Activated effector memory CD4-positive, alpha-beta T cell treated with Interleukin-2 at 50 U/mL for 16 hours (primary cell): Measurements from ENCODE around the gene IL18.
"Not testable (repeated sequence)": the region's sequence is repeated elsewhere in the genome, so short reads cannot be mapped to it uniquely, and the experiment has no call there.

Experiments used
- DNase-seq: peaks from one replicate; pipeline ENCODE4 v3.0.0-alpha.2; 2020

Gene IL18

DNA sequence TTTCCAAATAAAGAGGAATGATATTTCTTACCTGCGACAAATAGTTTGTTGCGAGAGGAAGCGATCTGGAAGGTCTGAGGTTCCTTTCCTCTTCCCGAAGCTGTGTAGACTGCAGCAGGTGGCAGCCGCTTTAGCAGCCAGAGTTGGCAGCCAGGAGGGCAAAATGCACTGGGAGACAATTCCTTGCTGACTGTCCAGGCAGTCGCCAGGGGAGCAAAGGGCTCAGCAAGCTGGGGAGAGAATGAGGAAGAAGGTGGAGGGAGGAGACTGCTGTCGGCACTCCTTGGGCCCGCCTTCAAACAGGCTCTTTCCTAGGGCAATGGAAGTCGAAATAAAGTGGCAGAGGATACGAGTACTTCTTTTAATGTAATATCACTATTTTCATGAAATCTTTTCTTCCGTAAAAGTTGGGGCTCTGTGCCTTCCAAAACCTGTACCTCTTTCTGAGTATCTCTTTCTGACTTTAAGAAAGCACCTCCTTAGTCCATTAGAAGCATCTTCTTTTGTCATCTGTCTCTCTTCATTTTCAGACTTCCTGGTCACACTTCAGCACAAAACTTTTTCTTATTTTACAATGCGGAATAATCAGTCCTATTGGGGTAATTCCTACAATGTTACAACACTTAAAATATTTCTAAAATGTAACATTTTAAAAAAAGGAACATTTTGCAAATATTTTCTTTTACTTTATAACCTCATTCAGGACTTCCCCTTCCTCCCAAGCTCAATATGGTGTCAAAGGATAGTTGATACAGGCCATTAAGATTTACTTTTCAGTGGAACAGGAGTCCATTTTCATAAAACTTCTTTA lies at the start of gene IL18:
Gene IL18 (minus strand): TSS at position 220 of the 811 bp plus-strand sequence. CDS start 9,041 bp downstream, outside the sequence.
- DNase-seq = no peak

DNA sequence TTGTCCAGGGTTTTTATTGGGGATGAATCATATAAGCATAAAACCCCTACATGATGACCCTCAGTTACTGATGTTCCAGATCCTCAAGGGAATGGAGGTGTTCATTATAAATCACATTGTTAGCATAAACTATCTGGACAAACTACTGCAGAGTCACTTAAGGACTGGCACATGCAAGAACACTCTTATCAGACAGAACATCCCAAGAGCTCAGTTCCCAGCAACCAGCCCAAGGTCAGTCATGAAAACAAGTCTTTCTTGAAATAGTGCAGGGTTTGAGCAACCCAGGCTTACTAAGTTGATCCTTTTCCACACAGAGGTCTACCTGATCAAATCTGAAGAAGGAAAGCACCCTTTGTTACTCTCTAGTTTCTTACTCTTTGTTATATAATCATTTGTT lies 48.8 kb upstream of the IL18 start:
- DNase-seq = no peak

DNA sequence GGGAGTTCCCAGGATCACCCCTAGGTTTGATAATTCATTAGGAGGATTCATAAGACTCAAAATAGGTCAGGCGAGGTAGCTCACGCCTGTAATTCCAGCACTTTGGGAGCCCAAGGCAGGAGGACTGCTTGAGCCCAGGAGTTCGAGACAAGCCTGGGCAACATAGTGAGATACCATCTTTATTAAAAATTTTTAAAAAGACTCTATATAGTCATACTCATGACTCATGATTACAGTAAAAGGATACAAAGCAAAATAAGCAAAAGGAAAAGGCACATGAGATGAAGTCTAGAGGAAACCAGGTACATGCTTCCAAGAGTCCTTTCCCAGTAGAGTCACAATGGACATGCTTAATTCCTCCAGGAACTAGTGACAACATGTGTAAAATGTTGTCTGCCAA lies 48.4 kb upstream of the IL18 start:
- no peak for DNase-seq

DNA sequence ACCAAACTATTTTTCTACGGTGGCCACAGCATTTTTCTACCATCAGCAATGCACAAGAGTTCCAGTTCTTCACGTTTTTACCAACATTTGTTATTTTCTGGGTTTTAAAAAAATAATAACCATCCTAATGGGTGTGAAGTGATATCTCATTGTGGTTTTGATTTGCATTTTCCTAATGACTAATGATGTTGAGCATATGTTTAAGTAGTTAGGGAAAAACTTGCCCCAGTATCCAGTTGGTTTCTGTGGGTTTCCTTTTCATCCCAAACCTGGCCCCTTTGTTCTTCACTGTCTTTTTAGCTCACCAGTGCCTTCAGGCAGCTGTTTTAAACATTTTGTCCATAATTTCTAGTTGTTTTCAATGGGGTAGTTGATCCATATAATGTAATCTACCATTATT lies 47.6 kb upstream of the IL18 start:
- DNase-seq = no peak

DNA sequence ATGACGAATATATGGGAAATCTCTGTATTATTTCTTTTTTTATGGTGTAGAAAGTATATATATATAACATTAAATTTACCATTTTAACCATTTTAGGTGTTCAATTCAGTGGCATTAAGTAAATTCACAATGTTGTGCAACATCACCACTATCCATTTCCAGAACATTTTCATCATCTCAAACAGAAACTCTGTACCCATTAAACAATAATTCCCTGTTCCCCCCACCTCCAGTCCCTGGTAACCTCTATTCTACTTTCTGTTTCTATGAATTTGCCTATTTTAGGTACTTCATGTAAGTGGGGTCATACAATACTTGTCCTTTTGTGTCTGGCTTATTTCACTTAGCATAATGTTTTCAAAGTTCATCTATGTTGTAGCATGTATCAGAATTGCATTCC lies 47.0 kb upstream of the IL18 start:
- DNase-seq = no peak

DNA sequence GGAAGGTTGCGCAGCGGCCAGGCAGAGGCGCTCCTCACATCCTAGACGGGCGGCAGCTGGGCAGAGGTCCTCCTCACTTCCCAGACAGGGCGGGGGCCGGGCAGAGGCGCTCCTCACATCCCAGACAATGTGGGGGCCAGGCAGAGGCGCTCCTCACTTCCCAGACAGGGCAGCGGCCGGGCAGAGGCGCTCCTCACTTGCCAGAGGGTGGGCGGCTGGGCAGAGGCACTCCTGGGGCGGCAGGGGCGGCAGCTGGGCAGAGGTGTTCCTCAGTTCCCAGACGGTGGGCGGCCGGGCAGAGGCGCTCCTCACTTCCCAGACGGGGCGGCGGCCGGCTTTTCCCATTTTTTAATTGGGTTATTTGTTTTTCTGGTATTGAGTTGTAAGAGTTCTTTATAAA lies 42.2 kb upstream of the IL18 start:
- no peak for DNase-seq

DNA sequence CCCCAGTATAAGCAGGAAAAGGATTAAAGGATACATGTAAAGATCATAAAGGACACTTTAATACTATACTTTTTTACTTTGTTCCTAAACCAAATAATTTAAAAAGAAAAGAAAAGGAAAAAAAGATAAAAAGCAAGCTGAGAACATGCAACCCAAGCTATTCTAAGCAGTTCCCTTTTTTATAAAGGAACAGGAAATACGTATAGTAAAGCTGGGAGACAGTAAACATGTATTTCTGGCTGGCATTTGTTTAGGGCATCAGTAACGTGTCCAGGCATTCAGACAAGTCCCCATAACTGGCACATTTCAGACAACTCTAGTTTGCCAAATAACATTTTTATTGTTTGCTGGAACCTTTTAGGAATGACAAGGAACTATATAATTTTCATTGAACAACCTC lies 36.4 kb upstream of the IL18 start:
- DNase-seq = no peak

DNA sequence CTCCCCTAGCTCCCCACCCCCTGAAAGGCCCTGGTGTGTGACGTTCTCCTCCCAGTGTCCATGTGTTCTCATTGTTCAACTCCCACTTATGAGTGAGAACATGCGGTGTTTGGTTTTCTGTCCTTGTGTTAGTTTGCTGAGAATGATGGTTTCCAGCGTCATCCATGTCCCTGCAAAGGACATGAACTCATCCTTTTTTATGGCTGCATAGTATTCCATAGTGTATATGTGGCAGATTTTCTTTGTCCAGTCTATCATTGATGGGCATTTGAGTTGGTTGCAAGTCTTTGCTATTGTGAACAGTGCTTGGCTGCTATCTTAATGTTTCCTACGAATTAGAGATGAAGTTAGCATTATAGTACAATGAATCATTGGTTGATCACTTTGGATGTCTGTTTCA lies 35.2 kb upstream of the IL18 start:
- not testable (repeated sequence) for DNase-seq

DNA sequence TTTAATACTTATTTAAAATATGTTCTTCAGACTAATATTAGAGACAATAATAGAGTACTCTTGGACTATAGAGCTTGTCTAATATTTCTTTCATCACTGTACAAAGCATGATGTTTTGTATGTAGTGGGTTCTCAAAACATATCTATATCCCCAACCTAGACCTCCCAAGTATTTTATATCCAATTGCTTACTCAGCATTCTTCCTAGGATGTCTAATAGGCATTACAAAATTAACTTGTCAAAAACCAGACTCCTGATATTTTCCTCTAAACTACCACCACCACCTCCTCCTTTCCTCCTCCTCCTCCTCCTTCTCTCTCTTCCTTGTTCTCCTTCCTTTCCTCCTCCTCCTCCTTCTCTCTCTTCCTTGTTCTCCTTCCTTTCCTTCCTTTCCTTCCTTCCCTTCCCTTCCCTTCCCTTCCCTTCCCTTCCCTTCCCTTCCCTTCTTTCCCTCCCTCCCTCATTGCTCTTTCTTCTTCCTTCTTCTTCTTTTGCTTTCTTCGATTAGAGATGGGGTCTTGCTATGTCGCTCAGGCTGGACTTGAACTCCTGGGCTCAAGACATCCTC lies 32.7 kb upstream of the IL18 start:
- no peak for DNase-seq

DNA sequence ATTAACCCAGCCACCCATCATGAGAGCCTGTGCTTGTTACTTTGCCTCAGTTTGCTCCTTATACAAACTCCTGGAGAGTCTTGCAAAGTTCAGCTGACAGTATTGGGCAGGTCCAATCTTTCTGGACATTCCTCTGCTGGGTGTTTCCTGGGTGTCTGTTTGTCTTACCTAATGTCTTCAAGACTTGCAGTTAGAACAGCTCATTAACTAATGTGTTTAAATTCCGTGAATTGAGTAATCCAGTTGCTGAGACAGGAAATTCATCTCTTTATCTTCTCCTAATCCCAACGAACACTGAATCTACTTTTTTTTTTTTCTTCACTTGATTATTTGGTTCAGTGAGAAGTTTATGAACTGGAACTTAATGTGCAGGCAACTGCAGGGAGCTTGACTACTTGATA lies 32.1 kb upstream of the IL18 start:
- DNase-seq = no peak

DNA sequence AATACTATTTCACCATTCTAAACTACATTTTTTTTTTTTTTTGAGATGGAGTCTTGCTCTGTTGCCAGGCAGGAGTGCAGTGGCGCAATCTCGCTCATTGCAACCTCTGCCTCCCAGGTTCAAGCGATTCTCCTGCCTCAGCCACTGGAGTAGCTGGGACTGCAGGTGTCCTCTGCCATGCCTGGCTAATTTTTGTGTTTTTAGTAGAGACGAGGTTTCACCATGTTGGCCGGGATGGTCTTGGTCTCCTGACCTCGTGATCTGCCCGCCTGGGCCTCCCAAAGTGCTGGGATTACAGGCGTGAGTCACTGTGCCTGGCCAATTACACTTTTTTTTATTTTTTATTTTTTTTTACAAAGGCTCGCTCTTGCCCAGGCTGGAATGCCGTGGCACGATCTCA lies 31.2 kb upstream of the IL18 start:
- not testable (repeated sequence) for DNase-seq

DNA sequence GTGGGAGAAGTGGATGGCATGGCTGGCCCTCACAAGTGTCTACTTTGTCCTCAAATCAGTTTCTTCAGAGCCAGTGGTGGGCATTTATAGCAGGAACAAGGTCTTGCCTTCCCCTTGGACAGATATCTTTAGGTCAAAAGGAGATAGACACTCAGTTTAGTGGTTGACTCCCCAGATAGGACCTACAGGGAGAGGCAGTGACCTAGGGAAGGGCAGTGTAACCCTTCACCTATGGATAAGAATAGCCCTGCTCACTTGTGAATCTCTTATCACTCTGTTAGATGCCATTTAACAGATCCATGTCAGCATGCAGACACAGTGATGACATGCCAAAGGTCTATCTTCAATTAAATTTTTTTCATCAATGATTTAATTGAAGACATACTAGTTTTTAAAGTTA lies 22.4 kb upstream of the IL18 start:
- no peak for DNase-seq

DNA sequence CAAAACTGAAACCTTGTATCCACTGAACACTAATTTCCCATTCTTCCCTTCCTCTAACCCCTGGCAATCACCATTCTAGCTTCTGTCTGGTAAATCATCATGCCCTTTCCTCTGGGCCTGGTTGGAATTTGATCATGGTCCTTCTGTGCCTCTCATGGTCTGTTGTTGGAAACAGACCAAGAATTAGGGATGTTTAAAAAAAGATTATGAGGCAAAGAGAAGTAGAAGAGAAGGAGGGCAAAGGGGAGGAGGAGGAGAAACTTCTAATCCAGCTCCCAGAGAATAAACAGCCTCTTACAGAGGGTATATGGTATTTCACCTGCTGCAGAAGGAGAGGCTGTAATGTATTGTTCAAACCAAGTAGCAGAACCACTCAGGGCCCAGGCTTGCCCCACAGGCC lies 22.0 kb upstream of the IL18 start:
- DNase-seq = no peak

DNA sequence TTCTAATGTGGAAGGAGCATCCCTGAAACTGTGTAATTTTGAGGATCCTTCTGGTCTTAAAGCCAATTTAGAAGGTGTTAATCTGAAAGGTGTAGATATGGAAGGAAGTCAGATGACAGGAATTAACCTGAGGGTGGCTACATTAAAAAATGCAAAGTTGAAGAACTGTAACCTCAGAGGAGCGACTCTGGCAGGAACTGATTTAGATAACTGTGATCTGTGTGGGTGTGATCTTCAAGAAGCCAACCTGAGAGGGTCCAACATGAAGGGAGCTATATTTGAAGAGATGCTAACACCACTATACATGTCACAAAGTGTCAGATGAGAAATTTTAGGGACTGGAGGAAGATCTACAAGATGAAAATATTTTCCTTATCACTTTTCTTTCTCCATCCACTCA lies 19.0 kb upstream of the IL18 start:
- DNase-seq = no peak

DNA sequence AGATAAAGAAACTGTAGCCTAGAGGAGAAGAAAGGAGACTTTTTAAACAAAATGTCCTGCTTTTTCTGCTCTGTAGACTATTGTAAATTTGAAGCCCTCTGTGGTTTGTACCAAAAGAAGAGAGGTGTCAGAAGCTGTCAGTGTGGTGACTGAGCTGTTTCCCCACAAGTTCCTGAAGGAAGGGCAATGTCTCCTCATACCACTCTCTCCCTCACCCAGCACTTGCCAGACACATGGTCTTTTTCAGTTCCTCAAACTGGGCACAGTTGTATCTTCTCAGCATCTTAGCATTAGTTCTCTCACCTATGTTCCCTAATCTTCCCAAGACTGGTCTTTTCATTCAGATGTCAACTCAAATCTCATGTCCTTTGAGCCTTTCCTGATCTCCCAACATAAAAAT lies 15.7 kb upstream of the IL18 start:
- no peak for DNase-seq

DNA sequence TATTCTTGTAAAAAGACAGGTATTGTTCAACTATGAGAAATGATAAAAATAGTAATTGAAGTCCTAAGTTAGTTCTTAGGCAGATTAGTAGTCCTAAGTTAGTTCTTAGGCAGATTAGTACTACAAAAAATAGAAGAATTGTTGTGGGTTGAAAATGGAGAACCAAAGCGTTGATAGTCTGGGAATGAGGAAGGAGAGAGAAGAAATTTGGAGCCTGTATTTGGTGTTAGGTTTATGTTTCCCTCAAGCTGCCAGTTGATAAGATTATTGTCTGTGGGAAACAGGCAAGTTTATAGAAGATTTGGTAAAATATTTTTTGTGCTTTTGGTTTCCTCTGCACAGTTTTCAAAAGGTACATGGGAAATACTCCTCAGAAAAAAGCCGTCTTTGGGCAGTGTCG lies 15.0 kb upstream of the IL18 start:
- no peak for DNase-seq

DNA sequence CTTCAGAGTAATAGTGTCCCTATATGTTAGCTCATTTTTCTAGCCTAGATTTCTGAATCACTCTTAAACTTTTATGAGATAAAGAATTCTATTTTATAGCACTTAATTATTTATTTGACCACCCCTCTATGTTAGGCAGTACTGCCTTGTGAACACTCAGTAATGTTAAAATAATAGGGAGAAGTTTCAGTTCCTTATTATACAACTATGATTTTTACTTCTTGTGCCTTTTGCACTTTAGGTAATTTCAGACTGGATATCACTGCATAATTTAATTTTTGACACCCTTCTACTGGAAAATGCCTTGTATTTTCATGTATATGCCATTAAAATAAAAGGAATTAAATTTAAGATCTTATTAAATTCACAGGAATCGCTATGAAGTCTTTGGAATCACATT lies 14.5 kb upstream of the IL18 start:
- no peak for DNase-seq

DNA sequence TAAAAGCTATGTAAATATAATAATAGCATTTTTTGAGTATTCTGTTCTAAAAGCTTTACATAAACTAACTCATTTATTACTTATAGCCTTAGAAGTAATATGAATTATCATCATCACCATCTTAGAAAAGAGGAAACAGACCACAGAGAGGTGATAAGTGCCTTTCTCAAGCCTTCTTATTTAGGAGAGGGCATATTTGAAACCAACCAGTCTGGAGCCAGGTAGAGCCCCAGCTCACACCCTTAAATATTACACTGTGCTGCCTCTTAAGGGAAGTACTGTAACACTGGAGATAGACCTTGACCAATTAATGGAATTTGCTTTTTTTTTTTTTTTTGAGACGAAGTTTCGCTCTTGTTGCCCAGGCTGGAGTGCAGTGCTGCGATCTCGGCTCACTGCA lies 13.7 kb upstream of the IL18 start:
- DNase-seq = no peak

DNA sequence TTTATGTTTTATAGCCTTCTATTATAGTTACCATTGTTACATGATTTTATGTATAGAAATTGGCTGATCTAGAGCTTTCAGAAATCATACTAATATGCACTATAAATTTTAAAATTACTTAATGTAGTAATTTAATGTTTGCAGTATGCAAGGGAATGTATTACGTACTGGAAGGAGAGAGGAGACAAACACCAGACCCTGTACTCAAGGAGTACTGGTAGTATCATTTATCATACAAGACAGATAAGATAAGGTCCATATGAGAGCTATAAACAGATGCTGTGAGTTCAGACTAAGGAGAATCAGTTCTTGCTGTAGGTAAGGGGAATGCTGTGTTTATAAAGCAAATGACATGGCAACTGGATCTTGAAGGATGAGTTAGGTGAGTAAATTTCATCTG lies 12.2 kb upstream of the IL18 start:
- DNase-seq = no peak

DNA sequence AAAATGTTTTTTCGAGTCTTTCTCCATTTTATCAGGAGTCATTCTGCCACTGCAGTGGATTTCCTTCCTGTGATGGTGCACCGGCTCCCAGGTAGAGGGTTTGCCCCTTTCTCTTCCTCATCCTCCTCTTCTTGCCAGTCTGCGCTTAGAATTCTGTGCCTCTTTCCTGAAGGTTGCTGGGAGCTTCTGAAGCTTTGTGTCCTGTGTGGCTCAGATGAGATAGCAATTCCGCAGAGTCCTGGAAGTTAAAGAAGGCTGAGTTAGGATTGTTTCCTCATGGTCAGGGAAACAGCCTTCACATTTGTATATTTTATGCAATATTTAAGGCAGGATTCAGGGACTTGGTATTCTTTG lies 11.7 kb upstream of the IL18 start:
- DNase-seq = no peak

DNA sequence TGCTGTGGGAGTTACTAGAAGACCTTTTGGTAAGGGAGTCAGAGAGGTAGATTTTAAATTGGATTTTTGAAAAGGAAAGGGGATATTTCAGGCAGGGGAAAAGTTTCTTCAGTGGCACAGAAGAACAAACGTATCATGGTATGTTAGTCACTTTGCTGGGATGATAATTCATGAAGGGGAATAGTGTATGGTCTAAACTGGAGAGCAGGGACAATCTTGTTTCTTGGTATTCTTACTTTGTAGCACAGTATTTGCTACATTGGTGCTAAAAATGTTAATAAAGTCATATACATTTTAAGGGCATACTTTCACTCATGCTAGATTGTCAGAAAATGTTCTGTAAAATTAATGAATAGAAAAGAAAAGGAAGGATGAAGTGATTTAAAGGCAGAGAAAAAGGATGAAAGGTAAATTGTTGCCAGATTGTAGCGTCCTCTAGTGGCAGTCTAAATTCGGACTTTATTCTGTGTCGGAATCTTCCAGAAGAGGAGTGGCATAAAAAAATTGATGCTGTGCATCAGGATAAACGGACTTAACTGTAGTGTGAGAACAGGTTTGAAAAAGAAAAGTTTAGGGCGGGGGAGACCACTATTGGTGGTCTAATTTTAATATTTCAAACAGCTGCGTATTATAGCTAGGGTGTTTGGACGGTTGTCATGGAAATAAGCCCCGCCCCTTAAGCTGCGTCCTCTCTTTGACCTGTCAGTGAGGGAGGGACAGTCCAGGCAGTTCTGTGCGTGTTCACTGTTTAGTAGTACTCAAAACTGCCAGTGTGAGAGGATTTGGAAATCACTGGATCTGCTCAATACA lies 11.1 kb upstream of the IL18 start, which contains the start of gene BCO2:
Gene BCO2 (plus strand): TSS at position 724 of the 810 bp plus-strand sequence. CDS start 90 bp downstream, outside the sequence.
- no peak for DNase-seq

DNA sequence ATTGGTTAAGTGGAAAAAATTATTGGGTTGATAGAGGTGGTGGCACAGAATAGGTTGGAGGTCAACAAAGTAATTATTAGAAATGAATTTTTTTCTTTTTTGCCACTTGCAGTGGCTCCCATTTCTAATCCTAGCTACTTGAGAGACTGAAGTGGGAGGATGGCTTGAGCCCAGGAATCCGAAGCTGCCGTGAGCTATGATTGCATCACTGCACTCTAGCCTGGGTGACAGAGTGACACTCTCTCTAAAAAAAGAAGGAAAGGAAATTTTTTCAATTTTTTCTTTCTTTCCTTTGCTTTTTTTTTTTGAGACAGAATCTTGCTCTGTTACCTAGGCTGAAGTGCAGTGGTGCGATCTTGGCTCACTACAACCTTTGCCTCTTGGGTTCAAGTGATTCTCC lies 9.3 kb upstream of the IL18 start:
- no peak for DNase-seq

DNA sequence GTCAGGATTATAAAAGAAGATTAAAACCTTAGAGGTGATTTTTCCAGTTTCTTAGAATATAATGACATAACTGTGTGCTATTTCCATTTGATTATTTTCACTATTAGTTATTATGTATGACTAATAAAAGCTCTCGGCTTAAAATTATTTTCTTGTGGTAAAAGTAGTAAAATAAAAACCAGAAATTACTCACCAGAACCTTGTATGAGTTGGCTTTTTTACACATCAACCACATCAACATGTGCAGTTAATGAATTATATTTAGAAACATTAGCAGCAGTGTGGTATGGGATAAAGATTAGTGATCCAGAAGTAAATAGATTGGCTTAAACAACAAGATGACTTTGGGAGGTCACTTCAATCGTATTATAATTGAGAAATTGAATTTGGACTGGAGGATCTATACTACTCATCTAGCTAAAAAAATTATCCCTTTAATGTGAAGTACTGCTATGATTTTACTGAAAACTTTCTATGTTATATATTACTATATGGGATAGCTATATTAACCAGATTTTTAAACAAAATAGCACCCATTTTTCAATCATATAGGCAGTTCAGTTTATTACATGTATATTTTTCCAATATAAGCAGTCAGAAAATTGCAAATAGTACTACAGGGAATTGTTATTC lies 8.6 kb upstream of the IL18 start:
- no peak for DNase-seq

DNA sequence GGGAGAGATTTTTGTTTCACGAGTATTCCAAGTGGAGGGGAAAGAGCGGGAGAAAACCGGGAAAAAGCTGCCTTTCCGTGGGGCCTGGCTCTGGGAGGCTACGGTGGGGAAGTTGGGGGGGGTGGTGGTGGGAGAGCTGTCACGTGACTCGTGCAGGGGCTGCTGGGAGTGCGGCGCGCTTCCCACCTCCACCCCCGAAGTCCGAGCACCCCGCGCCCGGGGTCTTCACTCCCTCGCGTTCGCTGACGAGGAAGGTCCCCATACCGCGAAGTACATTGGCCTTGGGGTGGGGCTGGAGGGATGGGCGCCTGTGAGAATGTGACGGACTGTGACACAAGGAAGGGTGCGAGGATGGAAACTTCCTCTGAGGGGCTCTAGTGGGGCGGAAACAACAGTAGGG lies 3.3 kb upstream of the IL18 start, which contains the start of gene TEX12:
Gene TEX12 (plus strand): TSS at position 228 of the 400 bp plus-strand sequence. CDS start 1,897 bp downstream, outside the sequence.
- DNase-seq = no peak
